ENCODE data around the gene GNB1. TPM values are rescaled to one million over a fixed set of nuclear protein-coding genes. Genes with fewer than 3 reads are reported as not detected.

GNB1 gene
- total RNA-seq, 4 donors from 2014 or later, result 54.3 to 102 (median 74.7) TPM

- Histone ChIP-seq H3K36me3 (peaks cover 0 to 63% (median 15%) of the 10 kb centered on the region in 3 donors), H3K27me3 (no peaks in the 10 kb centered on the region), H3K27ac (no peak overlapping the region), H3K4me3 (no peak overlapping the region), H3K9me3 (no peaks in the 10 kb centered on the region), H3K4me1 (peaks cover 7 to 40% (median 12%) of the 10 kb centered on the region in 3 donors)
- 87 to 89% methylated on average over 5 of the region's 5 CpGs for WGBS, 2 donors
- TF ChIP-seq CTCF (IDR thresholded peaks at IDR 0.05), result no peak
- TF ChIP-seq POLR2A (IDR thresholded peaks at IDR 0.05), result no peak
- no peak for DNase-seq
- intact Hi-C loops (cut with DNase I), result no loop called here
Observed at GRCh38 chr1:1825217-1825616, 65.7 kb downstream of the GNB1 start.

- 88 to 100% methylated on average over 5 of the region's 6 CpGs for WGBS, 2 donors
- Histone ChIP-seq H3K27ac (no peak overlapping the region), H3K36me3 (peaks cover 0 to 95% (median 22%) of the 10 kb centered on the region in 3 donors), H3K9me3 (no peaks in the 10 kb centered on the region), H3K4me3 (no peak overlapping the region), H3K4me1 (peaks cover 0 to 8% (median 0%) of the 10 kb centered on the region in 3 donors), H3K27me3 (no peaks in the 10 kb centered on the region)
- no peak for DNase-seq
- intact Hi-C loops (cut with DNase I), result no loop called here
- no peak for TF ChIP-seq CTCF (IDR thresholded peaks at IDR 0.05)
- no peak for TF ChIP-seq POLR2A (IDR thresholded peaks at IDR 0.05)
Observed at GRCh38 chr1:1819762-1820161, 71.1 kb downstream of the GNB1 start.

- Histone ChIP-seq H3K27me3 (no peaks in the 10 kb centered on the region), H3K9me3 (no peaks in the 10 kb centered on the region), H3K4me3 (no peak overlapping the region), H3K27ac (no peak overlapping the region), H3K36me3 (peaks cover 6 to 95% (median 19%) of the 10 kb centered on the region in 3 donors), H3K4me1 (peaks cover 0 to 8% (median 0%) of the 10 kb centered on the region in 3 donors)
- WGBS, 2 donors, result 89 to 92% methylated on average over 3 of the region's 3 CpGs
- DNase-seq, result no peak
- TF ChIP-seq POLR2A (IDR thresholded peaks at IDR 0.05), result no peak
- TF ChIP-seq CTCF (IDR thresholded peaks at IDR 0.05), result no peak
- intact Hi-C loops (cut with DNase I), result no loop called here
Observed at GRCh38 chr1:1817221-1817620, 73.7 kb downstream of the GNB1 start.

- TF ChIP-seq CTCF (IDR thresholded peaks at IDR 0.05) (no peak), POLR2A (IDR thresholded peaks at IDR 0.05) (no peak)
Observed at GRCh38 chr1:1815606-1816281, 75.1 kb downstream of the GNB1 start.

GRCh38 chr1:1809489-1809888 is 81.4 kb downstream of the GNB1 start:
- Histone ChIP-seq H3K27ac (no peak overlapping the region), H3K9me3 (no peaks in the 10 kb centered on the region), H3K4me3 (no peak overlapping the region), H3K4me1 (no peaks in the 10 kb centered on the region), H3K27me3 (no peaks in the 10 kb centered on the region), H3K36me3 (peaks cover 6 to 98% (median 40%) of the 10 kb centered on the region in 3 donors)
- DNase-seq, result no peak
- TF ChIP-seq POLR2A (IDR thresholded peaks at IDR 0.05), result no peak
- no peak for TF ChIP-seq CTCF (IDR thresholded peaks at IDR 0.05)
- intact Hi-C loops (cut with DNase I), result no loop called here
- 91 to 95% methylated on average over 6 of the region's 6 CpGs for WGBS, 2 donors

More at GRCh38 chr1:1815606-1816281, 75.1 kb downstream of the GNB1 start:
- H3K4me1 ChIP-seq, result peaks cover 0 to 8% (median 0%) of the 10 kb centered on the region in 3 donors
- H3K36me3 ChIP-seq, result peaks cover 6 to 95% (median 19%) of the 10 kb centered on the region in 3 donors
- intact Hi-C loops (cut with DNase I), result no loop called here
- H3K27me3 ChIP-seq, result no peaks in the 10 kb centered on the region
- H3K9me3 ChIP-seq, result no peaks in the 10 kb centered on the region
- no peak overlapping the region for H3K4me3 ChIP-seq
- 88 to 89% methylated on average over 11 to 14 of the region's 14 CpGs for WGBS, 2 donors
- no peak for DNase-seq
- no peak overlapping the region for H3K27ac ChIP-seq
